NT2/D1 (cell line): Measurements from ENCODE around the gene SAYSD1.

Experiments used
- DNase-seq: peaks from one replicate; pipeline ENCODE4 v3.0.0-alpha.2; 2011; ENCODE audit warnings: low read depth, low spot score
- H3K27me3 ChIP-seq: 2 replicates; pipeline ENCODE4 v1.6.0; 2011; ENCODE audit warnings: mild to moderate bottlenecking; ENCODE audit not compliant: insufficient read length, insufficient read depth
- H3K36me3 ChIP-seq: 2 replicates; pipeline ENCODE4 v1.6.1; 2011; ENCODE audit warnings: mild to moderate bottlenecking, low read length, mixed read lengths; ENCODE audit not compliant: insufficient read depth, insufficient read length
- H3K4me1 ChIP-seq: 2 replicates; pipeline ENCODE4 v1.5.1; 2011; ENCODE audit not compliant: insufficient read depth, insufficient read length
- H3K4me3 ChIP-seq: 2 replicates; pipeline ENCODE4 v1.5.1; 2011; ENCODE audit warnings: low read depth; ENCODE audit not compliant: insufficient read length
- H3K9ac ChIP-seq: 2 replicates; pipeline ENCODE4 v1.6.0; 2011; ENCODE audit warnings: low read depth; ENCODE audit not compliant: insufficient read length
- H3K9me3 ChIP-seq: 2 replicates; pipeline ENCODE4 v1.5.1; 2011; ENCODE audit warnings: mild to moderate bottlenecking, low read length; ENCODE audit not compliant: insufficient read depth
- SUZ12 ChIP-seq: IDR thresholded peaks from 2 replicates; pipeline ENCODE4 v1.6.1; 2011; ENCODE audit not compliant: insufficient read length, insufficient read depth; ENCODE audit errors: extremely low read depth
- YY1 ChIP-seq: IDR thresholded peaks from 2 replicates; pipeline ENCODE4 v1.6.1; 2011; ENCODE audit not compliant: insufficient read length, insufficient read depth
- ZNF274 ChIP-seq: IDR thresholded peaks from 2 replicates; pipeline ENCODE4 v1.6.1; 2011; ENCODE audit warnings: mild to moderate bottlenecking, low read depth, low read length

SAYSD1 gene

DNA sequence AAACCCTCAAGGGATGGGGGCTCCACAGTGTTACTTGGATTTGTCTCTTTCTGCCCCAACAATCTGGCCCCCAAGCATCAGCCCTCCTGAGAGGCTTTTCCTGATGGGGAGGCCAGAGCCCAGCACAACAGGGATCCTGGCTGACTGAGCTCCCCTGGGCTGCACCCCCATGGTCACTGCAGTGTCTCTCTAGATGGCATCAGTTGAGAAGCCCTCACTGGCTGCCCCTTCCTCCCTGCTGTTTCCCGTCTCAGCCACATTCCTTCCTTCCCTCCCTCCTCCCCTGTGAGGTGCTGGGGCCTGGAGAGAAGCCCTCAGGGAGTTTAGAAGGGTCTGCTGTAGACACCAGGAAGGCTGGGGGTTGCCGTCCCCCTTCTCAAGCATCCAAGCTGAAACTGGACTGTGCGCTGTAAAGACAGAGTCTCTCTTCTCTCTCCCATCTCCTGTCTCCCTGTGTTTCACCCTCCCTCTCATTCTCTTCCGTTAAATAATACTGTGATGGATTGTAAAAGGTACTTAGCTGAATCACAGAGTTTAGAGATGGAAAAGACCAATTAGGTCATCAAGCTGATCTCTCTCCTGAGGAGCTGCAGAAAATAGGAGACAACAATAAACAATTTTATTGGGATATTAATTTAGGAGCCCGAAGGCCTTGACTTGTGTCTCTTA lies 29.7 kb downstream of the SAYSD1 start:
- no peaks in the 10 kb centered on the region for H3K36me3 ChIP-seq
- no peaks in the 10 kb centered on the region for H3K27me3 ChIP-seq
- TF ChIP-seq SUZ12 (no peak), YY1 (no peak), ZNF274 (no peak)
- no peak overlapping the region for H3K4me3 ChIP-seq
- no peaks in the 10 kb centered on the region for H3K9me3 ChIP-seq
- no peak overlapping the region for H3K9ac ChIP-seq
- DNase-seq = no peak
- H3K4me1 ChIP-seq = no peaks in the 10 kb centered on the region

- Histone ChIP-seq H3K9me3 (no peaks in the 10 kb centered on the region), H3K27me3 (no peaks in the 10 kb centered on the region), H3K4me3 (no peak overlapping the region), H3K36me3 (no peaks in the 10 kb centered on the region), H3K4me1 (no peaks in the 10 kb centered on the region), H3K9ac (no peak overlapping the region)
- DNase-seq = no peak
- no peak for TF ChIP-seq SUZ12
- TF ChIP-seq ZNF274 = no peak
- no peak for TF ChIP-seq YY1
Measured at GRCh38 chr6:39084506-39084905, 30.5 kb downstream of the SAYSD1 start.

- Histone ChIP-seq H3K27me3 (no peaks in the 10 kb centered on the region), H3K9me3 (no peaks in the 10 kb centered on the region), H3K36me3 (no peaks in the 10 kb centered on the region), H3K4me1 (no peaks in the 10 kb centered on the region), H3K9ac (no peak overlapping the region), H3K4me3 (no peak overlapping the region)
- DNase-seq = no peak
- TF ChIP-seq SUZ12 (no peak), ZNF274 (no peak), YY1 (no peak)
Measured at GRCh38 chr6:39083231-39083634, 31.8 kb downstream of the SAYSD1 start.

DNA sequence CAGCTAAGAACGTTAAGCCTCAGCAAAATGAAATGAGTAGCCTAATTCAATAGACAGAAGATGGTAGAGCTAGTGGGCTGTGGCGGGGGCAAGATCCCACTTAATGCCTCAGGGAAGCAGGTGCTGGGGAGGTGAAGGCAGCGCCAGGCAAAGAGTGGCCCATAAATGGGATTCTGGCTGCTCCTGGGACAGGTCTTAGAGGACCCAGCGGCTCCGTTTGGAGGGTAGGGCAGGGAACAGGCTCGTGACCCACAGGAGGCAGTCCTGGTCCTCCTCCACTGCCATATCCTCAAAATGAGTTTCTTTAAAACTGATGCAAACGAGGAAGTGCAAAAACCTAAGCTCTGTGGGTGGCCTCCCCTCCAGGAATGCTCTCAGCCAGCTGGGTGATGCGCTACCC lies 32.7 kb downstream of the SAYSD1 start:
- H3K9me3 ChIP-seq = no peaks in the 10 kb centered on the region
- H3K27me3 ChIP-seq = no peaks in the 10 kb centered on the region
- H3K36me3 ChIP-seq = no peaks in the 10 kb centered on the region
- DNase-seq = no peak
- no peaks in the 10 kb centered on the region for H3K4me1 ChIP-seq
- no peak for TF ChIP-seq SUZ12
- no peak for TF ChIP-seq ZNF274
- no peak for TF ChIP-seq YY1
- no peak overlapping the region for H3K9ac ChIP-seq
- no peak overlapping the region for H3K4me3 ChIP-seq

GRCh38 chr6:39080246-39080875 lies 34.6 kb downstream of the SAYSD1 start:
- Histone ChIP-seq H3K9me3 (no peaks in the 10 kb centered on the region), H3K4me1 (no peaks in the 10 kb centered on the region), H3K4me3 (no peak overlapping the region), H3K36me3 (no peaks in the 10 kb centered on the region), H3K27me3 (no peaks in the 10 kb centered on the region), H3K9ac (no peak overlapping the region)
- TF ChIP-seq SUZ12 (no peak), YY1 (no peak), ZNF274 (no peak)
- DNase-seq = no peak

GRCh38 chr6:39079197-39080125 lies 35.5 kb downstream of the SAYSD1 start:
- Histone ChIP-seq H3K9me3 (no peaks in the 10 kb centered on the region), H3K27me3 (no peaks in the 10 kb centered on the region), H3K9ac (no peak overlapping the region), H3K4me1 (peaks cover 3% of the 10 kb centered on the region), H3K4me3 (no peak overlapping the region), H3K36me3 (no peaks in the 10 kb centered on the region)
- TF ChIP-seq YY1 (no peak), ZNF274 (no peak), SUZ12 (no peak)
- no peak for DNase-seq

GRCh38 chr6:39078695-39079094 lies 36.3 kb downstream of the SAYSD1 start:
- no peaks in the 10 kb centered on the region for H3K27me3 ChIP-seq
- TF ChIP-seq ZNF274 (no peak), SUZ12 (no peak), YY1 (no peak)

More at GRCh38 chr6:39078695-39079094, 36.3 kb downstream of the SAYSD1 start:
- no peak for DNase-seq
- Histone ChIP-seq H3K4me1 (peaks cover 3% of the 10 kb centered on the region), H3K36me3 (no peaks in the 10 kb centered on the region), H3K4me3 (no peak overlapping the region), H3K9me3 (no peaks in the 10 kb centered on the region), H3K9ac (no peak overlapping the region)
